IPS-NIHi11 (cell line): ENCODE results near the gene NHERF2.

Experiments
- DNase-seq: peaks from one replicate; pipeline ENCODE4 v3.0.0; 2012; ENCODE audit warnings: mixed read lengths, low spot score

Gene NHERF2

DNA sequence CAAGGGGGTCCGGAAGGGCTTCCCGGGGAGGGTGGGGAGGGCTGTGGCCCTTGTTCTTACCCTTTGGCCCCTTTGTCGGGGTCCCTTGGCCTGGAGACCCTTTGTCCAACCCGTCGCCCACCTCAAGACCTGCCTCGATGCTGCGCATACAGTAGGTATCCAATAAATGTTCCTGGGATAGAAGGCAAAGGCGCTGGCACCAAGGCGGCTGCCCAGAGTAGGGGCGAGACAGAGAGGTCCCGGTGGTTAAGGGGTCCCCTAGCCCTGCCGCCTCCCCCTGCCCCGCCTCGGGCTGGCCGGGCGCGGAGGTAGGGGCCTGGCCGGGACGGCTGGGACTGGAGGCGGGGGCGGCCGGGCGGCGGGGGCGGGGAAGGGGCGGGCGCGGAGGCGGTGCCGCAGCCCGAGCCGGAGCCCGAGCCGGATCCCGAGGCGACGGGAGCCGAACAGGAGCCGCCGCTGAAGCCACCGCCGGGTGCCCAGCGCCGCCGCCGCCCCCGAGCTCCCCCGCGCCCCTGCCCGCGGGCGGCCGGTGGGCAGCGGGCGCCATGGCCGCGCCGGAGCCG lies at the start of gene NHERF2:
Gene NHERF2, plus strand, starts transcription at position 442 of the 563 bp plus-strand sequence. Its CDS starts 104 bp downstream, at position 546.
- peak; percentile 84 for DNase-seq

DNA sequence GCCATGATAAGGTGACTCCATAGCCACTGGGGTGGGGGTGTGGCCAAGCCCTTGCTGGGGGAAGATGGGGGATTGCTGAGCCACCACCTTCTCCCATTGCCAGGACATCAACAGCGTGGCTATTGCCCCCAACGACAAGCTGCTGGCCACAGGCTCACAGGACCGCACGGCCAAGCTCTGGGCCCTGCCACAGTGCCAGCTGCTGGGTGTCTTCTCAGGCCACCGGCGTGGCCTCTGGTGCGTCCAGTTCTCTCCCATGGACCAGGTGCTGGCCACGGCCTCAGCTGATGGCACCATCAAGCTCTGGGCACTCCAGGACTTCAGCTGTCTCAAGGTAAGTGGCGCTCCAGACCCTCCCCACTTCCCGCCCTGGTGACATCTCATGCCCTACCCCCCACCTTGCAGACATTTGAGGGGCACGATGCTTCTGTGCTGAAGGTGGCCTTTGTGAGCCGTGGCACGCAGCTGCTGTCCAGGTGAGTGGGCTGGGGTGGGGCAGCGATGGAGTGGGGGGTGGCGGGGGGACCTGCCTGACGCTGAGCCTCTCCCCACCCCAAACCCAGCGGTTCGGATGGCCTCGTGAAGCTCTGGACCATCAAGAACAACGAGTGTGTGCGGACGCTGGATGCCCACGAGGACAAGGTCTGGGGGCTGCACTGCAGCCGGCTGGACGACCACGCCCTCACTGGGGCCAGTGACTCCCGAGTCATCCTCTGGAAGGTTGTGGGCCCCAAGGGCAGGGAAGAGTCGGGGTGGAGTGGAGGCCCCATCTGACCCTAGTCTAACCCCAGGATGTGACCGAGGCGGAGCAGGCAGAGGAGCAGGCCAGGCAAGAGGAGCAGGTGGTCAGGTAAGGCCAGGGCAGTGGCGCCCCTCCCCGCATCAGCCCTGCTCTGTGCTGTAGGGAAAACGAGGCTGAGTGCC lies 49.5 kb upstream of the NHERF2 start:
- no peak for DNase-seq

DNA sequence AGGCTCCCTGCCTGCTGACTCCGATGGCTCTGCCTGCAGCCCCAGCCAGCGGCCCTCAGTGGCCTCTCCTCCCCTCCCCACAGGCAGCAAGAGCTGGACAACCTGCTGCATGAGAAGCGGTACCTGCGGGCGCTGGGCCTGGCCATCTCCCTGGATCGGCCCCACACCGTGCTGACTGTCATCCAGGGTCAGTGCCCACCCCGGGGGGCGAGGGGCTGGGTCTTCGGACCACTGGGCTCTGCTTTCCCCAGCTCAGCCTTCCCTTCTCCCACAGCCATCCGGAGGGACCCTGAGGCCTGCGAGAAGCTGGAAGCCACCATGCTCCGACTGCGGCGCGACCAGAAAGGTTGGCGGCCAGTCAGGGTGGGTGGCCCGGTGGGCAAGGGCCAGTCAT lies 48.8 kb upstream of the NHERF2 start:
- DNase-seq, result no peak

DNA sequence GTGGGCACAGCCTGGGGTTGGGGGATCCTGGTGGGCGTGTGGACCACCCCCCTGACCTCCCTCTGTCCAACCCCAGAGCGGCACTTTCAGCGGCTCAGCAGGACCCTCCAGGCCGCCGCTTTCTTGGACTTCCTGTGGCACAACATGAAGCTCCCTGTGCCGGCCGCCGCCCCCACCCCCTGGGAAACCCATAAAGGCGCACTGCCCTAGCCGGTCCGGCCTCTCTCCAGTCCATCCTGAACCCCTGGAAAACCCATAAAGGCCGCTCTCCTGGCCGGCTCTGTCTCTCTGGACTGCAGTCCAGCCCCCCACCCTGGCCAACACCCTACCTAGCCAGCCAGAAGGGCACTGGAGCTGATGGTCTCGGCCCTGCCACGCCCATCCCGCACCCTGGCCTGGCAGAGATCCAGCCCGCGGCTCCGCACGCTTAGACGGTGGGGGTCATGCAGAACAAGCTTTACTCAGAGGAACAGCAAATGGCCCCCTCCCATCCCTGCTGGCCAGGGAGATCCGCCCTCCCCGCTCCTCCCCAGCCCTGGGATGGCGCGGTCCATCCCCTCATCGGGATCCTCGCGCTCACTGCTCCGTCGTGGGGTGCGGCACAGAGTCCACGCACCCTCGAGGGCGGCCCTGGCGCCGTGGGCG lies 48.1 kb upstream of the NHERF2 start:
- peak; percentile 59 for DNase-seq

DNA sequence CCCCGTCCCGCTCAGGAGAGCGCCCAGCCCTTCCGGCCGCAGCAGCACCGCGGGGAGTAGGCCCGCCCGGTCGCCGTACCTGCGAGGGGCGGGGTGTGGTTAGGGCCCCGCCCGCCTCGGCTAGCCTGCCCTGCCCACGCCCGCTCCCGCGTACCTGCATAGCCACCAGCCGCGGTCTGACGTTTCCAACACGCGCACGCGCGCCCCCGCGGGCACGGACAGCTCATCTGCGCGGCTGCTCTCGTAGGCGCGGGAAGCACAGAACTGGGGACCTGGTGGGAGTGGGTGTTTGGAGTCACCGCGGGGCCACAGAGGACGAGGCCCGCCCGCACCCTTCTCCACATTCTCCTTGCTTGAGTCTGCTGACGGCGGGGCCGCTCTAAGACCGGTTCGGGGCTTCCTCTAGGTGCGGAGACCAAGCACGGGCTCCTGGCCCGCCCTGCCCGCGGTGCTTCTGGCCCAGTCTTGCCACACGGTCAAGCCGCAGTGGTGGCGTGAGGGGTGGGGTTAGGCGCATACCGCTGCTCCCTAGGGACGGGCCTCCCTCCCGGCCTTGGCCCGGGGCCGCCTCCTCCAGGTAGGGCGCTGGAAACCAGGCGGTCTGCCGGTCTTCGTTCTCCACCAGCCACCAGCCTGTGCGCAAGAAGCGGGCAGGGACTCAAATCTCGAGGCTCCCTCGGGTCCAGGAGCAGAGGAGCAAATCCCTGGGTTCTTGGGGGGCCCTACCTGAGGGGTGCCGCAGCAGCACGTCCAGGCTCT lies 47.3 kb upstream of the NHERF2 start:
- DNase-seq, result peak; percentile 88

DNA sequence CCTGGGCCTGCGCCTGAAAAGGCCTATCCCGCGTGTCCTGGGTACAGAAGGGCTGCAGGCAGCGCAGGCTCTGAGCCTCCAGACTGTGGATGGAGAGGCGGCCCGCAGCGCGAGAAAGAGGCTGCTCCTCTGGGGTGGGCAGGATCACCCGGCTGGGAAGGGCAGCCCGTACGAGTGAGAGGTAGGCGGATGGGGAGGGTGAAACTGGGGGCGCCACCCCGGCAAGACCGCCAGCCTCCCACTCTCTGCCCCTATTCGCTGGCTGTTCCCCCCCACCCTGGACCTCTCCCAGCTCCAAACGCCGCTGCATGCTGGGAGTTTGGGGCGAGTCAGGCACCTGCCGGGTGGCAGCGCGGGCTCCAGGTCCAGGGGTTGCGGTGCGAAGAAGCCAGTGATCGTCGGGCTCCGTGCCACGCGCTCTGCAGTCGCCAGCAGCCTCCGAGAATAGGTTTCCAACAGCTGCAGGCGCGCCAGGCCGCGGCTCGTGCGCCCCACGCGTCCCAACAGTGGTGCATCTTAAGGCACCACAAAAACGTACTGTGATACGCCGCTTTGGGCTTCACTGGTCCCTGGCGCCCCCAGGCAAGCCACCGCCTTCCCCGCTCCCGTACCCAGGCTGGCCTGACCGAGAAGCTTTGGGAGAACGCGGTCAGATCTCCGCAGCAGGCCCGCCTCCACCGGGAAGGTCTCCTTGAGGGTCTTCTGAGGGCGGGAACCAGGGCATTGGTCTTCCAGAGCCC lies 46.5 kb upstream of the NHERF2 start:
- no peak for DNase-seq

DNA sequence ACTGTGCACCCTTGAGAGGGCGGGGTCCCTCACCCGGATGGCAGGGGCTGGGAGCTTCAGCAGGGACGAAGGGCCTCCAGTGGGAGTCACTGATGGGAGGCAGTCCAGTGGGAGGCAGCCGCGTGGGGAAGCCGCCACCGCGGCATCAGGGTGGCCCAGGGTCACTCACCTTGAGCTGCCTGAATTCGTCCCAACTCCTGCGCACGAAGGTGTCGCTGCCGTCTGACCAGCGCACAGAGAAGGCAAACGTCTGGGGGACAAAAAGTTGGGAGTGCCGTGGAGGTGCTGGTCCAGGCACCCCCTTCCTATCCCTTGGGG lies 46.0 kb upstream of the NHERF2 start:
- DNase-seq, result no peak

DNA sequence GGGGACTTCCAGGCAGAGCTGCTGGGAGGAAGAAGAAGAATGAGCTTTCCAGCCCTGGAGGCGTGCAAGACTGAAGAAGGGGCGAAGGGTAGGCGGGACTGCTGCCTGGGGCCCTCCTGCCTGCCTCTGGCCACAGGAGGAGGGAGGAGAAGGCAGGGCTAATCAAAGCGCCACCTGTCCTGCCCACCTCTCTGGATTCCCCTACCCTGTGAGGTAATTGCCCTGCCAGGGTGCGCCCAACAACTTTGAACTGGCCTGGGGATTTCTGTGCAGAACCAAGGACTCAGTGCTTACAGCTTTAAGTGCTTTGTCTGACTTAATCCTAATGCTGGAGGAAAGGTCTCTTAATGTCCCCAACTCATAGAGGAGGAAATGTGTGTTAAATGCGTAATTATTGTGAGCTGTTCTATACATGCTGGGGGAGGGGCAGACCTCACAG lies 45.3 kb upstream of the NHERF2 start, which contains the start of gene NOXO1:
Gene NOXO1, minus strand, starts transcription at position 72 of the 439 bp plus-strand sequence. CDS start 290 bp downstream, outside the sequence.
- DNase-seq, result no peak

DNA sequence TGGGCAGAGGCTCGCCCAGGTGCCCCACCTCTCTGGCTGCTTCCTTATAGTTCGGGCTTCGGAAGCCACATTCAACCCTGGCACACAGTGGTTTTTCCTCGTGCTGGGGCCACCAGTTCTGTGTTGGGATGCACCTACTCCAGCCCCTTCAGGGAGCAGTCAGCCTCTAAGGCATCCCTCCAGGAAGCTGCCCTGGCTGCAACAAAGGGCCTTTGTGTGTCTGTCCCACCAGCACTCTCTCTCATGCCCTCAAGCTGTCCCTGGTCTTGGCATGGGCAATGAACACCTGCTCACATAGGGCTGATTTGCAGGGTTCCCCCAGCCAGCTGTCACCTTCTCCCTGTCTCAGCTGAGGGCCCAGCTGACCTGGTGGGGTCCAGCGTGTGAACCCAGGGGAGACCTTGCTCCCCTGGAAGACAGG lies 44.7 kb upstream of the NHERF2 start:
- DNase-seq, result no peak

DNA sequence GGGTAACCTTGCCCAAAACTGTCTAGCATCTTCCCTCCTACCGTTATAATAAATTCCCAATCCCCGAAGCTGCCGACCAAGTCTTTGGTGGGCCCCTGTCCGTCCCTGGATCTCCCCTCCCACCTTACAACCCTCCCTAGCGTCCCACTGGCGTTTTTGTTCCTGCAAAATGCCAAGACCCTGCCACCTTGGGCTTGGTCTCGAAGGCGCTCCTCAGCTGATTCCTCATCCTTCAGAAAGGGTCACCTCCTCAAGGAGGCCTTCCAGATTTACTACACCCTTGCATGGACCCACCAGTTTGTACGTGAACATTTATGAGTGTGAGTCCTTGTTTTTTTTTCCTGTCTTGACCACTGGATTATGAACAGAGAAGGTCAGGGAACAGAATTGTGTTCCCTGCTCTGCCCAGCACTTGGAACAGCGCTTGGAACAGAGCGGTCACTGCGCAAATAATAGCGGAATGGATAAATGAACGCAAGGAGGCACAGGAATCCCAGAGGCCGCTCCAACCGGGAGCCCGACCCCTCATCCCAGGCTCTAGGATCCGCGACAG lies 43.6 kb upstream of the NHERF2 start:
- DNase-seq, result no peak

DNA sequence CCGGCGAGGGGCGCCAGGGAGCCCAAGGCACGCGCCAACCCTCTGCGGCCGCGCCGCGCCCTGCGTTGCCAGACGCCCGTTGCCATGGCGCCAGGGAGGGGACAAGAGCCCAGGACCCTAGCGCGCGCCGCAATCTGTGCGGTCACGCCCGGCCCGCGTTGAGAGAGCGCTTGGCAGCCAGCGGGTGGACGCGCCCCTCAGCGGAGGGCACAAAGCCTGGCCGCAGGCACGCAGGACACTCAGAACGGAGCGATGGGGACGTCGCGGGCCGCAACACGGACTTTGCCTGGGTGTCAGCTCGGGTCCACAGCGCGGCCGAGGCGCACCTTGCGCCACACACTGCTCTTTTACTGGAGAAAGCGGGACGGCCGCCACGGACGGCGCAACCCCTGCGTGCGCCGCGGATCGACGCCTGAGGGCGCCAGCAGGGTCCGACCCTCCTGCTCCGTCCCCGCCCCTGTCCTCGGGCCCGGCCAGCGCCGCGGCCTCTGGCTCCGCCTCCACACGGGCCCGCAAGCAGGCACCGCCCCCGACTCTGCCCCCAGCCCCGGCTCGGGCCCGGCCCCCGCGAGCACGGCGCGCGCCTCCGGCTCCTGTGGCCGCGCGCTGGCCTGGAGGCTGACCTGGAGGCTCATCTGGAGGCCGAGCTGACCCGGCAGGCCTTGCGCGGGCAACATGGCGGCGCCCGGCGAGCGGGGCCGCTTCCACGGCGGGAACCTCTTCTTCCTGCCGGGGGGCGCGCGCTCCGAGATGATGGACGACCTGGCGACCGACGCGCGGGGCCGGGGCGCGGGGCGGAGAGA lies 43.0 kb upstream of the NHERF2 start, which contains the start of gene GFER:
Gene GFER, plus strand, starts transcription at position 650 of the 803 bp plus-strand sequence. Its CDS starts 26 bp downstream, at position 676.
- peak; percentile 98 for DNase-seq

DNA sequence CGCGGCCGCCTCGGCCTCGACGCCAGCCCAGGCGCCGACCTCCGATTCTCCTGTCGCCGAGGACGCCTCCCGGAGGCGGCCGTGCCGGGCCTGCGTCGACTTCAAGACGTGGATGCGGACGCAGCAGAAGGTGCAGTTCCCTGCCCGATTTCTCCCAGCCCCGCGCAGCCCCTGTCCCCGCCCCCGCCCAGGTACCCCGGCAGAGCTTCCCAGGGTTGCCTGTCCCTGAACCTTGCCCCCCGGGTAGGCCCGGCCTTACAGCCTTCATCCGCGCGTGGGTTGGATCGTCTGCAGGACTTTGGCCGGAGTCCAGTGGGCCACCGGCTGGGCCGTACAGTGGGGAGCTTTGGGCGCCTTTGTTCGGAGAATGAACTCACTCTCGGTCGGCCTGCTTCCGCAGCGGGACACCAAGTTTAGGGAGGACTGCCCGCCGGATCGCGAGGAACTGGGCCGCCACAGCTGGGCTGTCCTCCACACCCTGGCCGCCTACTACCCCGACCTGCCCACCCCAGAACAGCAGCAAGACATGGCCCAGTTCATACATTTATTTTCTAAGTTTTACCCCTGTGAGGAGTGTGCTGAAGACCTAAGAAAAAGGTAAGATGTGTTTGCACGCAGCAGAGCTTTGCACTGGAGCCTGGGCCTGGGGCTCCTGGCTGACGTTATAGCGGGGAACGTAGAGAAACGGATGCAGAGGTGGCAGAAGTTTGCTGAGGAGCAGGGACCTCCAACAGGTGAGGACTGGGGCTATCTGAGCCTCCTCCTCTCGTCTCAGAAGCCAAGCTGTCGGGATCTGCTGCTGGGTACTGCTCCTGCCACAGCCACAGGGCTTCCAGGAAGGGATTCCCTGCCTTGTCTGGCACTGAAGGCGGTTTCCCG lies 42.1 kb upstream of the NHERF2 start:
- DNase-seq, result no peak

DNA sequence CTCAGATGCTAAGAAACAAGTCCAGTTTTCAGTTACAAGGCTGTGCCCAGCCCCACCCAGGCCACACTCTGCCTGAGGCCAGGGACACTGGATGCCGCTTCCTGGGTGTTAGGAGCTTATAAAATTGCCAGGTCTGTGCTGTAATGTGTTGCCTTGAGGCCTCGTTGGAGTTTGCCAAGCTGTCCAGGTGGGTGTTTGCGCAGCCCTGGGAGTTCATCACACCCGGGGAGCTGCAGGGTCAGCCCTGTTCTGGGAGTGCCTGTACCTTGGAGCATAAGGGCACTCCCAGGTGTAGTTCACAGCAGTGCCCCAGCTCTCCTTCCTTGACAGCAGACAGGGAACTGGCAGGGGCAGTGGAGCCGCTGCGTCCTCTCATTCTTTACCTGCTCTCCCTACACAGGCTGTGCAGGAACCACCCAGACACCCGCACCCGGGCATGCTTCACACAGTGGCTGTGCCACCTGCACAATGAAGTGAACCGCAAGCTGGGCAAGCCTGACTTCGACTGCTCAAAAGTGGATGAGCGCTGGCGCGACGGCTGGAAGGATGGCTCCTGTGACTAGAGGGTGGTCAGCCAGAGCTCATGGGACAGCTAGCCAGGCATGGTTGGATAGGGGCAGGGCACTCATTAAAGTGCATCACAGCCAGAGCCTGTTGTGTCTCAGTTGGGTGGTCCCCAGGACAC lies 41.1 kb upstream of the NHERF2 start:
- no peak for DNase-seq

DNA sequence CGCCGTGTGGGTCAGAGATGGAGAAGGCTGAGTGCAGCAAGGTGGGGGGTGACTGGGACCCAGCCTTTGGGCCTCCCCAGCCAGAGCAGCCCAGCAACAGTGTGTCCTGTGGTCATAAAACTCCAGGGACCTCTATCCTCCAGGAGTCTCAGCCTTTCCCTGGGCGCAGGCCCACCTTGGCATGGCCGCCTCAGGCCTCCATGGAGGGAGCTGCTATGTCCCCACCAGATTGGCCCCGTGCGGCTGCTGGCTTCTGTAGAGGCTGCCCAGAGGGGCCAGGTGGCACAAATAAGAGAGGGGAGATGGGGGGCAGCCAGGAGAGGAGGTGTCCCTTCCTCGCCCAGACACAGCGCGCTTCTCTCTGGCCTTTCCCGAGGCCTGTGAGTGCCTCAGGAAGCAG lies 39.5 kb upstream of the NHERF2 start:
- no peak for DNase-seq

DNA sequence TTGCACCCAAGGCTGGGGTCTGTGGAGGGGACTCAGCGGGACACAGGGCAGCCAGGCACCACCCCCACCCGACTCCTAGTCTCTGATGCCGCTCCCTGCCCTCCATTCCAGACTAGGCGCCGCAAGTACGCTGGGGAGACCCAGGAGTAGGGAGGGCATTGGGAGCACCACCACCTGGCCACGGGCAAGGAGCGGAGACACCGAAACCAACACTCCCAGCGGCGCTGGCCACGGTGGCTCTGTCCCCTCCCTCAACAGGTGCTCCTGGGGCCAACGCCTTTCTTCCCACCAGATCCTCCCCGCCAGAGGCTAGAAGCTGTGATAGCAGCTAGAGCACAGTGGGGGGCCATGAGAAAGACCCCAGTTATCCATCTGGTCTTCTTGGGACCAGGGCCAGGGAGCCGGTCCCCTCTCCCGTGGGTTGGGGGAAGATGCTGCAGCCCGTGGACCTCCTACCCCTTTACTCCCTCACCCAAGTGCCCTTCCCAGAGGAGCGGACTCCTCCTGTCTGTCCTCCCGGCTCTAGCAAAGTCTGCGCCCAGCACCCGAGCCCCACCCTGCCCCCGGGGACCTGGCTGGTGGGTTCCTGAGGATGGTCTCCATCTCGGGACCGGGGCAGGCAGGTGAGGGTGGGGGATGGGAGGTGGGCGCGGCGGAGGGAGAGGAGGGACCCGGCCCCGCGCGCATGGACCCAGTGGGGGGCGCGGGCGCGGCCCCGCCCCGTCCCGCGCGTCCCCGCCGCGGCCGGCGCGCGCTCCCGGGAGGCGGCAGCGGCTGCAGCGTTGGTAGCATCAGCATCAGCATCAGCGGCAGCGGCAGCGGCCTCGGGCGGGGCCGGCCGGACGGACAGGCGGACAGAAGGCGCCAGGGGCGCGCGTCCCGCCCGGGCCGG lies 37.2 kb upstream of the NHERF2 start, which contains the start of gene SYNGR3:
Gene SYNGR3, plus strand, starts transcription at position 762 of the 892 bp plus-strand sequence. CDS start 133 bp downstream, outside the sequence.
- peak; percentile 59 for DNase-seq

DNA sequence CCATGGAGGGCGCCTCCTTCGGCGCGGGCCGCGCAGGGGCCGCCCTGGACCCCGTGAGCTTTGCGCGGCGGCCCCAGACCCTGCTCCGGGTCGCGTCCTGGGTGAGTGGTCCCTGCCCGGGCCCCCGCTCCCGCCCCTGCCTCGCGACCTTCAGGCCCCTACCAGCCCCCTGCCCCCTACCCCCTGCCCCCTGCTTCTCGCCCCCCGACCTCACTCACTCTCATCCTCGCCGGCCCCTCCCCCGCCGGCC lies 36.7 kb upstream of the NHERF2 start:
- no peak for DNase-seq

DNA sequence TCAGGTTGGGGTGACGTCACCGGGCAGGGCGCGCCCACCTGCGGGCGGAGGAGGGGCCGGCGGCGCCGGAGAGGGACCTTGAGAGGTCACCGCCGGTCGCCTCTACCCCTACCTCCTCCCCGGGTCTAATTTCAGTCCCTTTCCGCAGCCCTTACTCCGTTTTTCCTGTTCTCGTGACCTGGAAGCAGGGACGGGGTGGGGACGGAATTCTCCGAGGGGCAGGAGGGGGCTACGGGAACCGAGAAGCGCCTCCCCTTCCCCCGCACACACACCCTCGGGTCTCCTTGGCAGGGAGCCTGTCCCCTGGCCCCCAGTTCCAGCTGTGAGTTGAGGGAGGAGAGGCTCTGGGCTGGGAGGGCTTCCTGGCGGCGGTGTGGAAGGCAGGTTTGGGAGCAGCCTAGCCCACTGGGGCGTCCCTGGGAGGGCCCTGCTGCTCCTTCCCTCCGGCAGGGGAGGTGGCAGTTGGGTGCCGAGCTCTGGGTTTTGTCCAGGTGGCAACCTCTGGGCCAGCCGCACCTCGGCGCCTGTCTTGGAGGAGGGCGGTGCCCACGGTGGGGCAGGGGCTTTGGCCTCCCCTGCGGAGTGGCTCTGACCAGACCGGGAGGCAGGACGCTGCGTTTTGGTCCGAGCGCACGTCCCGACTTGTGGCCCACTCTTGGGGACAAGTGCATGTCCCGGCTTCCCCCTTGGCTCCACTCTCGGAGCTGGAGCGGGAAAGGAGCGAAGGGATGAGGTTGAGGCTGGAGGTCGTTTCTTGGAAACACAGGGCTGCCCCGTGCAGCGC lies 36.2 kb upstream of the NHERF2 start:
- DNase-seq, result peak; percentile 66
